MCF 10A (cell line): ENCODE results near the gene SH3RF1. TPM values are rescaled to one million over a fixed set of nuclear protein-coding genes. Genes with fewer than 3 reads are reported as not detected.

Experiments
- BruUV-seq: library from RNA; stranded (reverse); fragments of 400-500 nt; replicated peaks from 2 replicates; lab custom pipeline; 2021; lab: Mats Ljungman, UMichigan
- CTCF ChIA-PET: fragments of 300-600 bp; sonication (Branson Sonifier 250); formaldehyde crosslinking; extraction: SDS; loops from one replicate; lab custom pipeline; 2021; ENCODE audit warnings: antibody characterized with exemption, inconsistent platforms; lab: Yijun Ruan, JAX
- POLR2A ChIA-PET: fragments of 300-600, 350-650 bp; sonication (Branson Sonifier 250); formaldehyde crosslinking; extraction: SDS; loops from one replicate; lab custom pipeline; 2020; ENCODE audit warnings: antibody characterized with exemption, inconsistent platforms; lab: Yijun Ruan, JAX
- DNase-seq: peaks from one replicate; pipeline ENCODE4 v3.0.0-alpha.2; 2018; ENCODE audit not compliant: unreplicated experiment
- H3K27ac Mint-ChIP-seq: one replicate; pipeline ENCODE4 v1.8.0; 2022; ENCODE audit warnings: mild to moderate bottlenecking, low read depth, mixed read lengths; ENCODE audit not compliant: unreplicated experiment
- H3K27me3 Mint-ChIP-seq: one replicate; pipeline ENCODE4 v1.8.0; 2022; ENCODE audit warnings: mixed read lengths; ENCODE audit not compliant: insufficient read depth, unreplicated experiment
- H3K36me3 Mint-ChIP-seq: one replicate; pipeline ENCODE4 v1.8.0; 2022; ENCODE audit warnings: mild to moderate bottlenecking, moderate library complexity, mixed read lengths; ENCODE audit not compliant: insufficient read depth, unreplicated experiment
- H3K4me1 Mint-ChIP-seq: one replicate; pipeline ENCODE4 v1.8.0; 2022; ENCODE audit warnings: mixed read lengths; ENCODE audit not compliant: insufficient read depth, unreplicated experiment
- H3K4me3 Mint-ChIP-seq: one replicate; pipeline ENCODE4 v1.8.0; 2022; ENCODE audit warnings: mild to moderate bottlenecking, moderate library complexity, mixed read lengths; ENCODE audit not compliant: unreplicated experiment
- H3K9me3 Mint-ChIP-seq: one replicate; pipeline ENCODE4 v1.8.0; 2022; ENCODE audit warnings: mixed read lengths; ENCODE audit not compliant: unreplicated experiment
- intact Hi-C: fragments of 100-400 bp; cut with micrococcal nuclease; formaldehyde crosslinking; loops from 2 replicates; pipeline ENCODE4 v1.14.1; 2022
- total RNA-seq: library from RNA; stranded (reverse); gene quantifications from 2 replicates; pipeline ENCODE4 v1.2.3, GENCODE V29; 2022
- TF ChIP-seq, protein P1 (sequence below): fragments of 200-600 bp; IDR thresholded peaks from one replicate; pipeline ENCODE4 v1.8.0; 2022; ENCODE audit warnings: antibody characterized with exemption, mild to moderate bottlenecking; ENCODE audit not compliant: unreplicated experiment

Gene SH3RF1
- total RNA-seq, 1 experiment from 2014 or later, result 17.4 TPM

GRCh38 chr4:169115144-169115896, 155.4 kb downstream of the SH3RF1 start:
- ChIA-PET CTCF (interaction anchor here (0.7 to 1.3 kb wide), 5 partner anchors 16 to 370 kb away, joined by 3 to 5 read pairs (median 3); no protein-coding TSS in a partner anchor), POLR2A (interaction anchor here (1.6 kb wide), 1 partner anchor 10 kb away, joined by 5 read pairs; no protein-coding TSS in a partner anchor)
- TF ChIP-seq, protein P1, sequence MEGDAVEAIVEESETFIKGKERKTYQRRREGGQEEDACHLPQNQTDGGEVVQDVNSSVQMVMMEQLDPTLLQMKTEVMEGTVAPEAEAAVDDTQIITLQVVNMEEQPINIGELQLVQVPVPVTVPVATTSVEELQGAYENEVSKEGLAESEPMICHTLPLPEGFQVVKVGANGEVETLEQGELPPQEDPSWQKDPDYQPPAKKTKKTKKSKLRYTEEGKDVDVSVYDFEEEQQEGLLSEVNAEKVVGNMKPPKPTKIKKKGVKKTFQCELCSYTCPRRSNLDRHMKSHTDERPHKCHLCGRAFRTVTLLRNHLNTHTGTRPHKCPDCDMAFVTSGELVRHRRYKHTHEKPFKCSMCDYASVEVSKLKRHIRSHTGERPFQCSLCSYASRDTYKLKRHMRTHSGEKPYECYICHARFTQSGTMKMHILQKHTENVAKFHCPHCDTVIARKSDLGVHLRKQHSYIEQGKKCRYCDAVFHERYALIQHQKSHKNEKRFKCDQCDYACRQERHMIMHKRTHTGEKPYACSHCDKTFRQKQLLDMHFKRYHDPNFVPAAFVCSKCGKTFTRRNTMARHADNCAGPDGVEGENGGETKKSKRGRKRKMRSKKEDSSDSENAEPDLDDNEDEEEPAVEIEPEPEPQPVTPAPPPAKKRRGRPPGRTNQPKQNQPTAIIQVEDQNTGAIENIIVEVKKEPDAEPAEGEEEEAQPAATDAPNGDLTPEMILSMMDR, result no peak
- DNase-seq, result no peak
- intact Hi-C loops, result loop anchor here (10.0 kb wide), 1 partner anchor 91 kb away; no protein-coding TSS in a partner anchor
- no peaks in the 10 kb centered on the region for H3K27me3 Mint-ChIP-seq
- peak overlapping the region; percentile 46 for H3K4me3 Mint-ChIP-seq
- peaks cover 10% of the 10 kb centered on the region for H3K4me1 Mint-ChIP-seq
- H3K9me3 Mint-ChIP-seq, result no peaks in the 10 kb centered on the region
- H3K36me3 Mint-ChIP-seq, result peaks cover 5% of the 10 kb centered on the region
- H3K27ac Mint-ChIP-seq, result peak overlapping the region; percentile 77
- TSS peak; percentile 89 for BruUV-seq

DNA sequence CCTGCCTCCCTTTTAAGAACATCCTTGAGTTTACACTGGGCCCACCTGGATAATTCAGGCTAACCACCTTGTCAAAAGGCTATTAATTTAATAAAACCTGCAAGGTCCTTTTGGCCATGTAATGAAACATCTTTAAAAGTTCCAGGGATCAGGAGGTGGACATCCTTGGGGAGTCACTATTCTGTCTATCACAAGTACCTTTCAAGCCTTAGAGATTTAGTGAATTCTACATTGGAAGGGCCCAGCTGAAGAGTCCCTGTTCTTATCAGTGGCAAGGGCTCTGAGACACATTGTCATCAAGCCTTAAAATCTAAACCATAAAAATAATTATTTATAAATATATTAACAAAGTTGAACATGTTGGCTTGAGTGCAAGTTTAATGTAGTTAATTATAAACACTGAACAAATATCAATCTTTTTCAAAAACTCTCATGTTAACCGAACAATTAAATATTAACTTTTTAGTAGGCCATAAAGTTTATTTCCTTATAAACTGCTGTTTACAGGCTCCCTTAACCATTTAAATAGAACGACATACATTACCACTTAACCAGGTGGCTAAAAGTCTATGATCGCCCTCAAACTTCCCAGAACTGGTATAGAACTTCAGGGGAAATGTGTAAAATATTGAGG, 156.3 kb downstream of the SH3RF1 start:
- Mint-ChIP-seq H3K36me3 (peaks cover 5% of the 10 kb centered on the region), H3K4me1 (peaks cover 10% of the 10 kb centered on the region), H3K9me3 (no peaks in the 10 kb centered on the region), H3K27me3 (no peaks in the 10 kb centered on the region), H3K27ac (no peak overlapping the region), H3K4me3 (no peak overlapping the region)
- DNase-seq, result no peak
- ChIA-PET CTCF (no interaction called here), POLR2A (no interaction called here)
- BruUV-seq, result no TSS peak
- TF ChIP-seq, protein P1, result no peak
- intact Hi-C loops, result loop anchor here (10.0 kb wide), 1 partner anchor 90 kb away; no protein-coding TSS in a partner anchor

- no TSS peak for BruUV-seq
- ChIA-PET CTCF (no interaction called here), POLR2A (no interaction called here)
- Mint-ChIP-seq H3K36me3 (no peaks in the 10 kb centered on the region), H3K4me1 (peaks cover 2% of the 10 kb centered on the region), H3K27me3 (no peaks in the 10 kb centered on the region), H3K4me3 (no peak overlapping the region), H3K27ac (no peak overlapping the region), H3K9me3 (no peaks in the 10 kb centered on the region)
- TF ChIP-seq, protein P1, result no peak
- intact Hi-C loops, result loop anchor here (10.0 kb wide), 1 partner anchor 86 kb away; no protein-coding TSS in a partner anchor
- no peak for DNase-seq
Observed at GRCh38 chr4:169110633-169111032, 160.1 kb downstream of the SH3RF1 start.

DNA sequence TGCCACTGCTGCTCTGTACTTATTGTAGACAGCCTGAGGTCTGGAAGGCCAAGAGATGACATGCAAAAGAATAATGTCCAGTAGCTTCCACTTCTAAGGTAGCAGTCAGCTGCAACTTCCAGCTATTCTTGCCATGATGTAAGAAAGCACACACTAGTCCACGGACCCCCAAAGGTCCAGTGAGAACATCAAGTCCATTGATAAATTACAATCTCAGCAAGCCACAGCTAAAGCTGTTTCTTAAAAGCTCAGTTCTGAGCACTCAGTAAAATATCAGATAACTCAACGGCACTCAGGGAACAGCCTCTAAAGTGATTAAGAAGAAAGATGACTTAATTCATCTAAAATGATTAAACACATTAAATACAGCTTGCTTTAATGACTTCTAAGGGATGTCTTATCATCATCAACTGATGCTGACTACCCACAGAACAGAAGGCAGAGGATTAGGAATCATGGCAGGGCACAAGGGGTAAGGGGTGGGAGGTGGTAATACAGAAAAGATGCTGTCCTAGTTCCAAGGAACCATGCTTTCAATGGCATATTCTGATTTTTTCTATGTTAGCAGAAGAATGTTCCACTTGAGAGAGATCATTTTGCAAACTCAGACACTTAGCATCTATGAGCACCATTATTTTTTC, 161.6 kb downstream of the SH3RF1 start:
- TF ChIP-seq, protein P1, result no peak
- BruUV-seq, result no TSS peak
- H3K9me3 Mint-ChIP-seq, result no peaks in the 10 kb centered on the region
- H3K4me3 Mint-ChIP-seq, result no peak overlapping the region
- H3K36me3 Mint-ChIP-seq, result no peaks in the 10 kb centered on the region
- no peak overlapping the region for H3K27ac Mint-ChIP-seq
- ChIA-PET CTCF (no interaction called here), POLR2A (no interaction called here)
- peaks cover 4% of the 10 kb centered on the region for H3K4me1 Mint-ChIP-seq
- DNase-seq, result no peak
- intact Hi-C loops, result no loop called here
- H3K27me3 Mint-ChIP-seq, result no peaks in the 10 kb centered on the region
